Stomach (tissue), 9 donors: ENCODE measurements around the gene DENND6A. TPM values are rescaled to one million over a fixed set of nuclear protein-coding genes. Genes with fewer than 3 reads are reported as not detected.

Experiments
- DNase-seq, 2 donors: peaks; one replicate each; pipeline versions ENCODE4 v3.0.0 to v3.0.0-alpha.2; 2013 to 2019
- H3K27ac ChIP-seq, 5 donors: fragments of 200-600 bp in 4 of 5; sonication (generic) in 4 of 5; one replicate each; pipeline ENCODE4 v1.5.1; 2013 to 2019; ENCODE audit warnings: mild to moderate bottlenecking in 1 of 5, moderate library complexity in 1 of 5
- H3K27me3 ChIP-seq, 3 donors: fragments of 200-600 bp; sonication (generic); one replicate each; pipeline ENCODE4 v1.5.1; 2017 to 2019; ENCODE audit warnings: mixed run types in 1 of 3
- H3K36me3 ChIP-seq, 4 donors: fragments of 200-600 bp; sonication (generic); 1 replicate in 3 of 4; 2 replicates in 1 of 4; pipeline ENCODE4 v1.5.1; 2016 to 2019
- H3K4me1 ChIP-seq, 4 donors: fragments of 200-600 bp; sonication (generic); one replicate each; pipeline ENCODE4 v1.5.1; 2016 to 2019
- H3K4me3 ChIP-seq, 4 donors: fragments of 200-600 bp; sonication (generic) in 3 of 4; one replicate each; pipeline ENCODE4 v1.5.1; 2016 to 2019; ENCODE audit warnings: mild to moderate bottlenecking in 1 of 4
- H3K9me3 ChIP-seq, 4 donors: fragments of 200-600 bp; sonication (generic); one replicate each; pipeline ENCODE4 v1.5.1; 2016 to 2019
- EP300 ChIP-seq: sonication (generic); formaldehyde crosslinking; IDR thresholded peaks from one replicate; pipeline ENCODE4 v1.6.1; 2017; ENCODE audit warnings: antibody characterized with exemption
- POLR2A ChIP-seq, 4 donors: fragments of 450-650 bp; IDR thresholded peaks; one replicate each; pipeline ENCODE4 v1.6.1; 2016; ENCODE audit warnings: antibody characterized with exemption in 4 of 4, control low read depth in 2 of 4, mild to moderate bottlenecking in 1 of 4, moderate library complexity in 1 of 4
- POLR2AphosphoS5 ChIP-seq, 3 donors: sonication (generic); formaldehyde crosslinking; IDR thresholded peaks; one replicate each; pipeline ENCODE4 v1.6.1; 2016; ENCODE audit warnings: antibody characterized with exemption in 3 of 3
- WGBS, 5 donors: extraction: QIAGEN DNeasy Blood & Tissue Kit in 3 of 5; methylation state at CpG; one replicate each; pipeline versions ENCODE4 v1.1.5 to v1.1.7; 2013 to 2018; 5-methylcytosine and 5-hydroxymethylcytosine counted together
- intact Hi-C: fragments of 100-400 bp; cut with DNase I; formaldehyde crosslinking; loops from one replicate; pipeline ENCODE4 v1.15.1; 2023; ENCODE audit warnings: low total_unique reads
- polyA plus RNA-seq, 3 donors: library from polyadenylated mRNA; stranded (reverse); fragments of 200-250 nt; gene quantifications; one replicate each; pipeline ENCODE4 v1.2.3, GENCODE V29; 2013
- total RNA-seq, 5 donors: library from RNA; depleted of rRNA; stranded (reverse); fragments of >200 nt; gene quantifications; one replicate each; pipeline versions ENCODE4 v1.1.0 to v1.2.3, GENCODE V29; 2014 to 2016
- TF ChIP-seq, protein P1 (sequence below), 7 experiments: fragments of 450-650 bp in 4 of 7; fragments of 200-600 bp in 3 of 7; sonication (generic) in 3 of 7; IDR thresholded peaks; one replicate each; pipeline ENCODE4 v1.5.1; 2016 to 2019; ENCODE audit warnings: antibody characterized with exemption in 7 of 7, control low read depth in 2 of 7, mild to moderate bottlenecking in 1 of 7
- donor health status: healthy with polysubstance abuse.
- donor health status: Bipolar disorder and iron deficiency.
- donor health status: healthy.

Gene DENND6A
- total and polyA plus RNA-seq, 8 donors: 6.5 to 110 (median 11.0) TPM

DNA sequence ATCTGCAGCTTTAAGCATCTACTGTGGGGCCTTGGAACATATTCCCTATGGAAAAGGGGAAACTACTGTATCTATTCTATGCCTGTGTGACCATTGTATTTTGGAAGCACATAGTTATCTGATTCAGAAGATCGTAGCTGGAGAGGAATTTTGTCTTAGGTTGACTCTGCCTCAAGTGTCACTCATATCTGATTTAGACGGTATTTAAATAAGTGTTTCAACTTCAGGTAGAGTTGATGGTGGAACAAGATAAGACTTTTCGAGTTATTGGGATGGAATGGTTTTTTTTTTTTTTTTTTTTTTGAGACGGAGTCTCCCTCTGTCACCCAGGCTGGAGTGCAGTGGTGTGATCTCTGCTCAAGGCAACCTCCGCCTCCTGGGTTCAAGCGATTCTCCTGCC lies 8.9 kb upstream of the DENND6A start:
- intact Hi-C loops: loop anchor here (10.0 kb wide), 1 partner anchor 53 kb away; the partner anchor contains the start of gene SLMAP
- no peak for DNase-seq
- no peaks in the 10 kb centered on the region for H3K27me3 ChIP-seq
- no peaks in the 10 kb centered on the region for H3K36me3 ChIP-seq
- H3K4me3 ChIP-seq: no peak overlapping the region
- peaks cover 0 to 7% (median 2%) of the 10 kb centered on the region in 4 donors for H3K4me1 ChIP-seq
- no peak overlapping the region for H3K27ac ChIP-seq
- WGBS, 5 donors: 92 to 94% (median 94%) methylated on average over 6 of the region's 6 CpGs
- TF ChIP-seq, protein P1, sequence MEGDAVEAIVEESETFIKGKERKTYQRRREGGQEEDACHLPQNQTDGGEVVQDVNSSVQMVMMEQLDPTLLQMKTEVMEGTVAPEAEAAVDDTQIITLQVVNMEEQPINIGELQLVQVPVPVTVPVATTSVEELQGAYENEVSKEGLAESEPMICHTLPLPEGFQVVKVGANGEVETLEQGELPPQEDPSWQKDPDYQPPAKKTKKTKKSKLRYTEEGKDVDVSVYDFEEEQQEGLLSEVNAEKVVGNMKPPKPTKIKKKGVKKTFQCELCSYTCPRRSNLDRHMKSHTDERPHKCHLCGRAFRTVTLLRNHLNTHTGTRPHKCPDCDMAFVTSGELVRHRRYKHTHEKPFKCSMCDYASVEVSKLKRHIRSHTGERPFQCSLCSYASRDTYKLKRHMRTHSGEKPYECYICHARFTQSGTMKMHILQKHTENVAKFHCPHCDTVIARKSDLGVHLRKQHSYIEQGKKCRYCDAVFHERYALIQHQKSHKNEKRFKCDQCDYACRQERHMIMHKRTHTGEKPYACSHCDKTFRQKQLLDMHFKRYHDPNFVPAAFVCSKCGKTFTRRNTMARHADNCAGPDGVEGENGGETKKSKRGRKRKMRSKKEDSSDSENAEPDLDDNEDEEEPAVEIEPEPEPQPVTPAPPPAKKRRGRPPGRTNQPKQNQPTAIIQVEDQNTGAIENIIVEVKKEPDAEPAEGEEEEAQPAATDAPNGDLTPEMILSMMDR (IDR thresholded peaks at IDR 0.05): no peak
- TF ChIP-seq POLR2AphosphoS5 (IDR thresholded peaks at IDR 0.05) (no peak), POLR2A (IDR thresholded peaks at IDR 0.05) (no peak)
- H3K9me3 ChIP-seq: no peaks in the 10 kb centered on the region

DNA sequence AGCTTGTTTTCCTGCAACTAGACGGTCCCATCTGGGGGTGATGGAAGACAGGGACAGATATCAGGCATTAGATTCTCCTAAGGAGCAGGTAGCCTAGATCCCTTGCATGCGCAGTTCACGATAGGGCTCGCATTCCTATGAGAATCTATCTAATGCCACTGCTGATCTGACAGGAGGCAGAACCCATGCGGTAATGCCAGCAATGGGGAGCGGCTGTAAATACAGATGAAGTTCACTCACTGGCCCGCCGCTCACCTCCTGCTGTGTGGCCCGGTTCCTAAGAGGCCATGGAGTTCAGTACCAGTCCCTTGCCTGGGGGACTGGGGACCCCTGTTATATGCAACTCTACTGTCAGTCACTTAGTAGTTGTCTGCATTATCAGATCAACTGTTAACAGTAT lies 7.9 kb upstream of the DENND6A start:
- intact Hi-C loops: loop anchor here (10.0 kb wide), 1 partner anchor 54 kb away; the partner anchor contains the start of gene SLMAP
- no peaks in the 10 kb centered on the region for H3K9me3 ChIP-seq
- peaks cover 0 to 9% (median 5%) of the 10 kb centered on the region in 4 donors for H3K4me1 ChIP-seq

DNA sequence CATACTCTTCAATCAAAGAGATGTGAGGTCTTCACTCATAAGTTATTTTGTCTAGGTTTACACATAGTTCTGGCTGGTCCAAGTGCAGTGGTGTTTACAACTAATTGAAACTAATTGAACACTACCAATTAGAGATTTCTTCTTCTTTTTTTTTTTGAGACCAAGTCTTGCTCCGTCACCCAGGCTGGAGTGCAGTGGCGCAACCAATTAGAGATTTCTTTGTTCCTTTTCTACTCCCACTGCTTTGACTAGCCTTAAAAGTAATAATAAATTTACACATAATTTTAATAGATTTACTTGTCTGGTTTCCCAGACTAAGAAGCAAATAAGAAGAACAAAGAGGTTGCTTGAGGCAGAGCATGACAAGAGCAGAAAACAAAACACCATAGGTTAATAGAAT lies 6.7 kb upstream of the DENND6A start:
- Histone ChIP-seq H3K9me3 (no peaks in the 10 kb centered on the region), H3K27me3 (no peaks in the 10 kb centered on the region), H3K4me3 (no peak overlapping the region), H3K4me1 (peaks cover 0 to 9% (median 5%) of the 10 kb centered on the region in 4 donors), H3K27ac (no peak overlapping the region), H3K36me3 (no peaks in the 10 kb centered on the region)
- no peak for DNase-seq
- no peak for TF ChIP-seq EP300
- TF ChIP-seq, protein P1 (IDR thresholded peaks at IDR 0.05): no peak
- no peak for TF ChIP-seq POLR2A (IDR thresholded peaks at IDR 0.05)
- no peak for TF ChIP-seq POLR2AphosphoS5 (IDR thresholded peaks at IDR 0.05)
- WGBS, 5 donors: 83 to 98% (median 93%) methylated on average over 2 of the region's 2 CpGs
- intact Hi-C loops: no loop called here

More for the DNA sequence above, 7.9 kb upstream of the DENND6A start:
- DNase-seq: no peak
- WGBS, 5 donors: 82 to 95% (median 90%) methylated on average over 9 of the region's 9 CpGs
- TF ChIP-seq POLR2AphosphoS5 (IDR thresholded peaks at IDR 0.05) (no peak), POLR2A (IDR thresholded peaks at IDR 0.05) (no peak), EP300 (no peak)
- TF ChIP-seq, protein P1 (IDR thresholded peaks at IDR 0.05): no peak
- Histone ChIP-seq H3K27ac (no peak overlapping the region), H3K27me3 (no peaks in the 10 kb centered on the region), H3K36me3 (no peaks in the 10 kb centered on the region), H3K4me3 (no peak overlapping the region)

DNA sequence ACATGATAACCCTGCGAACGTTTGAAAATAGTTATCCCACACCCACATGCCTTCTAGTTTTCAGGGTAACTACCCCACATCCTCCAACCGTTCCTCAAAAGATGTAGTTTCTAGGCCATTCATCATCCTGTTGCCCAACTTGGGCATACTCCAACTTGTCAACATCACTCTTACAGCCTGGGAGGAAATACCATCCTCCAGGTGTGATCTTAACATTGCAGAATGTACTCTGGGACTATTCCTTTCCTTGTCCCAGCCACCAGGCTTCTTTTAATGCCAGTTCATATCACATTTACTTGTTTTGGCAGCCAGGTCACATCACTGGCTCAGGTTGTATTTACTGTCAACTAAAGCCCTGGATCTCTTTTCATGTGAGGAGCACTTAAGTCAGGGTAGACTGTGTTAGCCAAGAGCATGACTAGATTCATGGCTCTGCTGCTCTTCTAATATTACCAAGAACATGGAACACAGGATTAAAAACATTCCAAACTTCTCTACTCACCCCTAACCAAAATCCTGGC lies 4.0 kb upstream of the DENND6A start:
- Histone ChIP-seq H3K27ac (peak overlapping the region in 1 of 5 donors; percentile 0), H3K9me3 (no peaks in the 10 kb centered on the region), H3K36me3 (no peaks in the 10 kb centered on the region), H3K27me3 (no peaks in the 10 kb centered on the region), H3K4me1 (peaks cover 0 to 19% (median 7%) of the 10 kb centered on the region in 4 donors), H3K4me3 (no peak overlapping the region)
- intact Hi-C loops: no loop called here
- WGBS, 5 donors: 35 to 51% (median 40%) methylated on average over 3 of the region's 3 CpGs
- DNase-seq: no peak
- TF ChIP-seq POLR2A (IDR thresholded peaks at IDR 0.05) (no peak), EP300 (no peak), POLR2AphosphoS5 (IDR thresholded peaks at IDR 0.05) (no peak)
- TF ChIP-seq, protein P1 (IDR thresholded peaks at IDR 0.05): no peak
